GM21515 (cell line): Measurements from ENCODE around the gene UGT2A3.
"Not testable (repeated sequence)": the region's sequence is repeated elsewhere in the genome, so short reads cannot be mapped to it uniquely, and the experiment has no call there.

Experiments used
- ATAC-seq: cut with Tn5 transposase; IDR thresholded peaks from one replicate; pipeline ENCODE4 v1.9.1; 2021; ENCODE audit not compliant: unreplicated experiment

The UGT2A3 gene

DNA sequence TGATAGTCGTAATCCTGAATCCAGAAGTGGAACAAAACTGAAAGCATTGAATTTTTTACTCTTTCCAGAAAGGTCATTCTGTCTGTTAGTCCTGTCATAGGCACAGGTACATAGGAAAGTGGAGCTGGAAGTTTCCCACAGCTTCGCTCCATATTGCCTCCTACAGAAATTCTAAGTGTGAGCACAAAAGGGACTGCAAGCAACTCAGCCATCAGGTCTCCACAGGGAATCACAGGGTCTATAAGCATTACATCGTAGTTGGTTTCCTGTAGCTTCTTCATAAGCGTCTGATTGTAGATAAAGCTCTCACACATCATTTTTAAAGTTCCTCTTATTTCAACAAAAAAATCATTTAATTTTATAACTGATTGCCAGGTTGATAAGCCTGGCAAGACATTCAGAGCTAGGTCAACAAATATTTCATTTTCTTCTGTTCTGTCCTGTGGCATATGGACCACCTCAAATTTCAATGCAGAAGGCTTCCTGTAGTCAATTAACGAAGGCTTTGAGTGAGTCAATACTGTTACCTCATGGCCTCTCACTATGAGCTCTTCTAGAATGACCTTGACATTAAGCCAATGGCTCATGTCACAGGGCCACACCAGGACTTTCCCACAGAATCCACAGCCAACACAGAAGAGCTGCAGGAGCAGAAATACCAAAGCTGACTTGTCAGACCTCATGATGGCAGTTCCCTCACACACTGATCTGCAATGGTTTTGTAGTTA lies at the start of gene UGT2A3:
Gene UGT2A3, minus strand, starts transcription at position 727 of the 728 bp plus-strand sequence. Its CDS starts 44 bp downstream, at position 683.
- ATAC-seq, result no peak

DNA sequence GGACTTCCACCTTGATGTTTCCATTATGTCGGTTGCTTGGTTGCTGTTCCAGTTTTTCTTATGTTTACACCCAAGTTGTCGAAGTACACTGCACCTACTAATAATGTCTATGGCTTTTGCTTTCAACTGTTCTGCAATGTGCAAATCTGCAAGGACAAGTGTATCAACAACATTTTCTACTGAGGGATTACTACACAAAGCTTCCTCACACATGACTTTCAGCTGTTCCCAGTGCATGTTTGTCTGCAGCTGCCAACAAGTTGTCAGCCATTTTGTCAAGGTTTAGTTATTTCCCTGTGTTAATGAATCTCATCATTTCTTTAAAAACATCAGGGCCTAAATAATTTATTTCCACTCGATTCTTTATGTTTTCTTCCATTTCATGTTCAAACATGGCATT lies 45.4 kb upstream of the UGT2A3 start:
- ATAC-seq, result no peak

DNA sequence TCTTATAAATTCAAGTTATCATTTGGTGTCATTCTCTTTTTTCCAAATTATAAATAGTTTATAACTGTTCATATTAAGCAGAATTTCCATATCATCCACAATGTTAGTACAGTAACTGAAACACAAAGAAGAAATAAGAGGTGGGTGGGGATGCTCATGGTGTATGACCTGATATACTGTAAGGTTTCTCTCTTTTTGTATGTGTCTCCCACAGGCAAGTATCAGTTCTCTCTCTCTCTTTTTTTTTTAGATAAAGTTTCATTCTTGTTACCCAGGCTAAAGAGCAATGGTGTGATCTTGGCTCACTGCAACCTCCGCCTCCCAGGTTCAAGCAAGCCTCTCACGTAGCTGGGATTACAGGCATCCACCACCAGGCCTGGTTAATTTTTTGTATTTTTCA lies 43.7 kb upstream of the UGT2A3 start:
- no peak for ATAC-seq

DNA sequence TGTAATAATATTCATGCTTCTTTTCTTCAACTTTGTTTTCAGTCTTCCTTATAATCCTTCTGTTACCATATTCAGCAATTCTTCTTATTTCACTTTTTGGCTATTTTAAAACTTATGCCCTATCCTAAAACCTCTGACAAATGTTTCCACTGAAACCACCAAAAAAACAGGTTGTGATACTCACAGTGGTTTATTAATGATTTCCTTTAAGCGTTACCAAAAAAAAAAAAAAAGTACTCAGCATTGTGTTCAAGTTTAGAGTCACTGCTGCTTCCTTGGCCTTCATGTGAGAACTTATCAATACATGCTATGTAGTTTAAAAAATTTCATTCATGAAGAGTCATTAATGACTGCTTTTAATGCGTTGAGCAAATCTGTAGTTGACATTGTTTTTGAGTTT lies 35.4 kb upstream of the UGT2A3 start:
- no peak for ATAC-seq

DNA sequence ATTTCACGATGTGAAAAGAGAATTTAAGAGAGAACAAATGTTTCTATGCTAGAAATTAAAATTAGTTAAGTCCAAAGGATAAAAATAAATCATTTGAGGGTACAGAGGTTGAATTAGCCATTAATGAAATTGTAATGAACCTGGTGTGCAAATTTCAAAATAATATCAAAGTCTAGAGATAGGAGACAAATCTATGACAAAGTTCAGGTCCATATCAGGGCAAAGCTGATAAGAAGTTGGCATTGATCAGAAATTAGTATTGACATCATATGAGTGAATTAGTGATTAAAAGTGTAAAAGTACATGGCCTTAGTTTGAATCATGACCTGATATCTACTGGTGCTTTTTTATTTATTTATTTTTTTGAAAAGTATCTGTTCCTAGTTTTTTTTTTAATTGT lies 33.8 kb upstream of the UGT2A3 start:
- ATAC-seq, result no peak

DNA sequence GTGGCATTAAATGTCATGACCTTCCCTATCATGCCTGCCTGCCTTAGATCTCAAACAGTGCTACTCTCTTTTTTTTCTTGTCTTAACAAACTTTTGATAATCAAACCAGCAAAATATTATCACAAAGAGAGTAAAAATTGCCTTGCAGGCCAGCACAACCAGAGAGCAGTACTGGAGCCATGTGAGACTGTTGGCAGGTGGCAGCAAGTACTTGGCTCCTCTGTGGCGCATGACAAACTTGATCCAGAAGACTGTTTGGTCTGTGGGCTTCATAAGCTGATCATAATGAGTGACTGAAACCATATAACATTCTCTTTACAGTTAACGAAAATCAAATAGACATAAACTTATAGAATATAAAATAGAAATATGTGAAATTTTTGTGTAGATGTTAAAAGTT lies 33.3 kb upstream of the UGT2A3 start:
- no peak for ATAC-seq

DNA sequence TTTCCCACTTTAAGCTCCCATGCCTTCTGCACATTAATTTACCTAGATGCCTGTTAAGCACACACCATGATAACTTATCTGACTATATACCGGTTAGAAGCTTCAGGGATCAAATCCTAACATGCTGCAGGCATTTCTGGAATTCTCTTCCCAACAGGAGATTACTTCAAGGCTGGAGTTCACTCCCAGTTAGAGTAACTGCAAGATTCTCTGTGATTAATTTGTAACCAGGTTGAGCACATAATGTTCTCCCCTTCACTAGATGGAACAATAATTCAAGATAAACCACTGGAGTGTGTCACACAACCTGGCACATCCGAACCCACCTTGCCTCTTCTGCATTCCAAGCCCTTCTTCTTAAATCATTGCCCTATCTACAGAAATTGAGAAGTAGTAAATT lies 11.8 kb upstream of the UGT2A3 start:
- ATAC-seq, result no peak

DNA sequence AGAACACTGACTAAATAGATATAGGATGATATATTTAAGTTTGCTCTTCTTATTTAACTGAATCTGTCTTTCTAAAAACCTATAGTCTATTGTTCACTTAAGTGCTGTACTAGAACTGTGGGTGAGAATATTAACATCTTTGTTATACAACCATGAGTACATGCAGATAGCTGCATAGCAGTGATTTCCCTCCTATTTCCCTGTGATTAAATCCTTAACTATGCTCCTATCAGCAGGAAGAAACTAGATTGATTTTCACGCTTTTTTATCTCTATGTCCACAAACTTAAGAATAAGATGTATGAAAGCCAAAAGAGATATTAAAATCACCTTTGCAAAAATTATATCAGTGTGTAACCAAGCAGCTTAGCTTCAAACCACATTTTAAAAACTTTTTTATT lies 11.3 kb upstream of the UGT2A3 start:
- no peak for ATAC-seq

DNA sequence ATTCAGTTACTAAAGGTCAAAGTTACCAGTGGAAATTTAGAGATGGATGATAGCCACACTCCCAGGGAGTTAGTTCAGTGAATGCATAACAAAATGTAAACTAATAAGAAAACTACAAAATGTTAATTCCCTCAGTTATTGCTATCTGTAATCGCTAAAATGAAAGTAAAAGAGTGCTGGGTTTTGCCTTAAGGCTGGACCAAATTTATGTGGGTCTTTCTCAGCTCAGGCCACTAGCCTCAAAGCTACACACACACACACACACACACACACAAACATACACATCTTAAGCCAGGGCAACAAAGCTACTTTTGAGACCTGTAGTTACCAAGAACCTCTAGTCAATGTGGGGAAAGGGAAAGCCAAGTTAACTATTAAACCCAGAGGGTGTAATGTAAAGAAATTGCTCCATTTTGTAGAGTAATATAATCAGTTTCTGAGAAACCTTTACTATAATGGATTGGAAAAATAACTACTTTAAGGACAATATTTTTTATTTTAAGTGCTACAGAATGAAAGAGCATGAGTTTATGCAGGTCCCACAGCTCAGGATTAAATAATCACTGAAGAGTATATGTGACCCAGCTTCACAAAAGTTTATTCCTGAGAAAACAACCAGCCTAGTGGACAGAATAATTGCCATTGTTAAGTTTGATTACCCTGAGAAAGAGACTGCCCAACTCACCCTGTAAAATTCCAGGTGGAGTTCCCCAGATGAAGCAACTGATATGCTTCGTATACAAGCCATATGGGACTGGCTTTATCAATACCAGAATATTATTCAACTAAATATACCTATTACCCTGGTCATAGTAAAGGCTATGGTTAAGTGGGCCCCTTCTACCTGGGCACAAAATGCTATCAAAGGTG lies 8.9 kb upstream of the UGT2A3 start:
- ATAC-seq, result no peak

DNA sequence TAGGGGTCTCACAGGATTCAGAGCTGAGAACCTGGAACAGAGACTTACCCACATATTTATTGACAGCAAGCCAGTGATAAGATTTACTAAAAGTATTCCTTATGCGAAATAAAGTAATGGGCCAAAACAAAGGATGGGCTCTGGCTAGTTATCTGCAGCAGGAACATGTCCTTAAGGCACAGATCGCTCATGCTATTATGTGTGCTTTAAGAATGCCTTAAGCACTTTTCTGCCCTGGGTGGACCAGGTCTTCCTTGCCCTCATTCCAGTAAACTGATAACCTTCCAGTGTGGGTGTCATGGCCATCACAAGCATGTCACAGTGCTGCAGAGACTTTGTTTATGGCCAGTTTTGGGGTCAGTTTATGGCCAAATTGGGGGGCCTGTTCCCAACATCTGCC lies 7.5 kb upstream of the UGT2A3 start:
- ATAC-seq, result not testable (repeated sequence)

DNA sequence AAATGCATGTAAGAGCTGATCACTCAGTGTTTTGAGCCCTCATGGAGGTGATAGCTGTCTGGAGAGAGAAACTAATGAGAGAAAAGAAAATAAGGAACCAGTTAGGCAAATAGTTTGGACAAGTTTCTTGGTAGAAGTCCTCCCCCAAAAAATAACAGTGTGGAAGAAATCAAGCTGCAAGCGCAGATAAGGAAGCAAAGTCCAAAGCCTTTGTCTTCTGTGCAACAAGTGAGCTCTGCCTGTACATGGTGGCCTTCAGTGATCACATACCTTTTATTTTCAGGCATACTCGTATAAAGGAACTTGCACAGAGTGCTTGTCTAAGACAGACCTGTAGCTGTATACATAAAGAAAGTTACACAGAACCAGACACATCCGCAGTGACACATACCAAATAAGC lies 2.5 kb upstream of the UGT2A3 start:
- ATAC-seq, result no peak

DNA sequence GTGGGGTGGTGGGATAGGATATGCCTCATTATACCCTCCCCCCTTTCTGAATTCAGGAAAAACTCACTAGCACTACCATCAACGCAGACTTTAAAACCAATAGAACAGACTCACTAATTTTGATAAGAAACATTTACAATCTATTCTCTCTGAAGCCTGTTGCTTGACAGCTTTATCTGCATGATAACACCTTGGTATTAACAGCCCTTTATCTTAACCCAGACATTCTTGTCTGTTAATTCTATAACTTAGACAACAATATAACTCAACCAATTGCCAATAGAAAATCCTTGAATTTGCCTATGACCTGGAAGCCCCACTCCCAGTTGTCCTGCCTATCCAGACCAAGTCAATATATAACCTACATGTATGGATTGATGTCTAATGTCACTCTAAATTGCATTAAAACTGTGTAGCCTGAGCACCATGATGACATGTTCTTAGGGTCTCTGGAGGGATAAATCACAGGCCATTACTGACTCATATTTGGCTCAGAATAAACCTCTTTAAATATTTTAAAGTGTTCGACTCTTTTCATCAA lies 1.5 kb upstream of the UGT2A3 start:
- ATAC-seq, result no peak

DNA sequence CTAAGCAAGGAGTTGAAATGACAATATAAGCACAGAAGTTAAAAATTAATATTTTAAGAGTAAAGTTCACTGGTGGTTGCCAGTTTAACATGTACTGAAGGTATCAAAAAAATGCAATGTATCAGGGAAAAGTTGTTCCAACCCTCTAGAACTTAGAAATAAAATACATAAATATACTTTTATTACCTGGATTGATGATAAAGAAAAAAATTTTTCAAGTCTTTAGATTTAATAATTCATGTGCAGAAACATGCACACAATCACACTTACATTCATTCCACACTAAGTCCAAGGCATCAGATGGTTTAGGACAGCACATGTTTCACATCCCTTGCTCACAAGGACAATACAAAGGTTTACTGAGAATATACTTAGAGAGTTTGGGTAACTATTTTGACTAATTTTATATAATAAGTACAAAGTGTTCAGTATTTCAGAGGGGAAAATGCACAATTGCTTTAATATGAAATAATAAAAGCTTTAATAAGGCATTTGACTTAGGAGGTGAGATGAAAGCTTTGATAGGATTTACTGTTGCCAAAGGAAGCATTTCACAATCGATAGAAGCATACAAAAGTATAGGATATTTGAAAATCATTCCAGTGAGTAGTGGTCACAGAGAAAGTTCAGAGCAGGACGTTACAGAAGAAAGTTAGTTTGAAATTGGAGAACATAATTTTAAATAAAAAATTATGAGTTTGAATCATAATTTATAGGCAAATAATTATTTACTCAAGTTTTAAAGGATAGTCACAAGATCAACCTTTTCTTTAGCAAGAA lies 392 bp upstream of the UGT2A3 start:
- no peak for ATAC-seq

DNA sequence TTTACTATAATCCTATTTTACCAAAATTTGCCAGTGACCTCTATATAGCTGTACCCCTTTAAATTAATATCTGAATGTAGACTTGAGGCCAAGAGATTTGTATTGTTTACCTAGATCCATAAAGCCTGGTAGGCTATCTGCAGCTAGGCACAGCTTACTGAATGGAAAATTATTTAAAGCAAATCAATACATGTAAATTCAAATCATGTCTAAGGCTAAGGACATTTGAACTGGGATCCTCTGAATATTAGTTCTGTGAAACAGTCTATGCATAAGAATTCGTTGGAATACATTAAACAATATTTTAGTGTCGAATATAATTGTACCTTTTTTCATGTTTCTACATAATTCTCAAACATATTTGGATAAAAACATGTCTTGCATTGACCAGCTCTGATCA lies 1.6 kb downstream of the UGT2A3 start:
- no peak for ATAC-seq

DNA sequence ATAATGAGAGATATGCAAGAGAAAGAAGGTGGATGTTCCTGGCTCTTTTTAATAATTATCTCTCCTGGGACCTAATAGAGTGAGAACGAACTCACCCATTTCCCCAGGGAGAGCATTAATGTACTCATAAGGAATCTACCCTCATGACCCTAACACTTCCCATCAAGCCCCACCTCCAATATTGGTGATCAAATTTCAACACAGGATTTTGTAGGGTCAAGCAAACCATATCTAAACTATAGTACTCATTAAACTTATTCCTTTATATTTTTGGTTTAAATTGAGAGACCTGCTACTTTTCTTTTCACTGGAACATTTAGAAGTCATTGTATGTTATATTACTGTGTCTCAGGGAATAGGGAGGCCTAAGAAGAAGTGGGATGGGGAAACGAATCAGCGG lies 2.6 kb downstream of the UGT2A3 start:
- no peak for ATAC-seq

DNA sequence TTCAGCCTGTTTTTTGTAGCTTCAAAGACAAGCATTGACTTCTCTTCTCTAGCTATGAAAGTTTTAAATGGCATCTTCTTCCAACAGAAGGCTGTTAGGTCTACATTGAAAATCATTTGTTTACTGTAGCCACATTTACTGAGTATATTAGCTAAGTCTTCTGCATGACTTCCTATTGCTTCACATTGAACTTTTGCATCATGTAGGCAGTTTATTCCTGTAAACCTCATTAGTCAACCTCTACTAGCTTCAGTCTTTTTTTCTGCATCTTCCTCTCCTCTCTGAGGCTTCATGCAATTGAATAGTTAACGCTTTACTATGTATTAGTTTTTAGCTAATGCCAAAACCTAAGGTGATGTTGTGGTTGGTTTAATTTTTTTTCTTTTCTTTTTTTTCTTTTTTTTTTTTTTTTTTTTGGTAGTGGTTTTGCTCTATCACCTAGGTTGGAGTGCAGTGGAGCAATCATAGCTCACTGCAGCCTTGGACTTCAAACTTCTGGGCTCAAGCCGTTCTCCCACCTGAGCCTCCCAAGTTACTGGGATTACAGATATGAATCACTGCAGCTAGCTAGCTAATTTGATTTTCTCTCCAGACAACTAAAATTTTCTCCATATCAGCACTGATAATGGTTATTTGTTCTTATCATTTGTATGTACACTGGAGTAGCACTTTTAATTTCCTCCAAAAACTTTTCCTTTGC lies 3.4 kb downstream of the UGT2A3 start:
- ATAC-seq, result no peak

DNA sequence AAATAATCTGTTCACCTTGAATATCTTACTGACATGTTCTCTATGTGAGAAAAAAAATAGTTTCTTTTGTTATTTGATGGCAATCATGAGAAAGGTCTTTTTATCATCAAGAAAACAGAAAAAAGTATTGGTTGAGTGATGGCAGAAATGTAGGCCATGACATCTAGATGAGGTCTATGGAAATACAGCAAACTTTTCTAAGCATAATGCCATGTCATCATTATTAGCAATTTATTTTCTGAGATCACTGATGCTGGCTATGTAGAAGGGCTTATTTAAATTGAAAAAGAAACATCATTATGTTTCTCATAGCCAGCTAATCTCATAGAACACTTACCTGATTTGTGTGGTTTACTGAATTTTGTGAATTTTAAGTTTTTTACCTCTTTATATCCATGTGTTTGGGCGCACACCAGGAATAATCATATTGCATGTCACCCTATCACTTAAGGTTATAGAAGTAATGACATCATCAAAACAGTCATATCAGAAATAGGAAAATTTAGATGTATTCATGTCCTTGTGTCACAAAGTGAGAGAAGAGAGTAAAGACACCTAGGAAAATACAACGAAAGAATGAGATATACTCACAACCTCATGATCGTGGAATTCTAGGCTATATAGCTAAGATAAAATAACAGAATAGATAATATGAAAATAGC lies 22.4 kb downstream of the UGT2A3 start:
- ATAC-seq, result no peak

DNA sequence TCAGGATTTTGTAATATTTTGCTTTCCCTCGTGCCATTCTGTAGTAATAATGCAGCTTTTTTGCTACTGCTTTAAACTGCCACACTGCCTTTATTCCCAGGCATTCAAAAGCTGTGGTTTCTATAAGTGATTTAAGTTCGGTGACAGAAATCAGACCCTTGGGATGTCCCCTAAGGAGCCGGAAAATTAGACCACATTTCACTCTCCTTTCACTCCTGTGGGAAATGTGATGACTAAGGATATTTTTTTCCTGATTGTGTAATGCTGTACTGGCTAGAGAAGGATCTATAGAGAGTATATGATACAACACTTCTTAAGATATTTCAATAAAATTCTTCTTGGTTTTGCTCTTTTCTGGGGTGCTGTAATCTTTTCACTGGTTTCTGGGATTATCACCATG lies 24.4 kb downstream of the UGT2A3 start:
- no peak for ATAC-seq

DNA sequence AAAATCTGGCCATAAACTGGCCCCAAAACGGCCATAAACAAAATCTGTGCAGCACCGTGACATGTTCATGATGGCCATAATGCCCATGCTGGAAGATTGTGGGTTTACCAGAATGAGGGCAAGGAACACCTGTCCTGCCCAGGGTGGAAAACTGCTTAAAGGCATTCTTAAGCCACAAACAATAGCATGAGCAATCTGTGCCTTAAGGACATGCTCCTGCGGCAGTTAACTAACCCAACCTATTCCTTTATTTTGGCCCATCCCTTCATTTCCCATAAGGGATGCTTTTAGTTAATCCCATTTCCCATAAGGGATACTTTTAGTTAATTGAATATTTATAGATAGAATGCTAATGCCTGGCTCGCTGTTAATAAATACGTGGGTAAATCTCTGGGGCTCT lies 29.4 kb downstream of the UGT2A3 start:
- ATAC-seq, result not testable (repeated sequence)

DNA sequence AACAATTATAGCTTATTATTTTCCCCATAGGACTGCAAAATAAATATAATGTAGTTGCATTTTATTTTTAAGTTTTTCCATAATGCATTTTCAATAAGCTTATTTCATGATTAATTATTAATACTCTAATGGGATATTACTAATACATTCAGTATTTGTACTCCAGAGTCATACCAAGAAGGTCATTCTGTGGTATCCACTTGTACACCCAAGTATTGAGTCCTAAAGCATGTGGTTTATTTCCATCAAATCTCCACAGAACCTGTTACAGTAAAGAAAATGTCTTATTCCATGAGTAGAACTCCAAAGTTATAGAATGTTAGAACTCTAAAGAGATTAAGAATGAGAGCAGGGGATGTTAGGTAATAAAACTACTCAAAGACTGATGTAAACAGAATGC lies 30.6 kb downstream of the UGT2A3 start:
- no peak for ATAC-seq
